Esophagus squamous epithelium (tissue), 5 donors: ENCODE data around the gene PDGFD. TPM values are rescaled to one million over a fixed set of nuclear protein-coding genes. Genes with fewer than 3 reads are reported as not detected.

ENCODE experiments used
- DNase-seq: peaks from one replicate; lab custom pipeline; 2025; lab: John Stamatoyannopoulos, UW
- H3K27ac ChIP-seq, 4 donors: fragments of 200-600 bp; sonication (generic); one replicate each; pipeline ENCODE4 v1.5.1; 2016 to 2019; ENCODE audit warnings: mild to moderate bottlenecking in 1 of 4
- H3K27me3 ChIP-seq, 4 donors: fragments of 200-600 bp; sonication (generic); 1 replicate in 3 of 4; 2 replicates in 1 of 4; pipeline versions ENCODE4 v1.5.1 to v1.6.0; 2017 to 2021; ENCODE audit warnings: antibody characterized with exemption in 1 of 4
- H3K36me3 ChIP-seq, 3 donors: fragments of 200-600 bp; sonication (generic); one replicate each; pipeline ENCODE4 v1.5.1; 2016 to 2019
- H3K4me1 ChIP-seq, 3 donors: fragments of 200-600 bp; sonication (generic); one replicate each; pipeline ENCODE4 v1.5.1; 2017 to 2019
- H3K4me3 ChIP-seq, 4 donors: fragments of 200-600 bp; sonication (generic); 1 replicate in 3 of 4; 2 replicates in 1 of 4; pipeline ENCODE4 v1.5.1; 2016 to 2019; ENCODE audit warnings: mild to moderate bottlenecking in 2 of 4, moderate library complexity in 1 of 4
- H3K9me3 ChIP-seq, 3 donors: fragments of 200-600 bp; sonication (generic); one replicate each; pipeline ENCODE4 v1.5.1; 2016 to 2019
- POLR2A ChIP-seq, 4 donors: fragments of 450-650 bp; IDR thresholded peaks; one replicate each; pipeline ENCODE4 v1.6.1; 2017; ENCODE audit warnings: antibody characterized with exemption in 4 of 4, mild to moderate bottlenecking in 4 of 4, moderate library complexity in 3 of 4
- WGBS, 2 donors: methylation state at CpG; one replicate each; pipeline ENCODE4 v1.1.5; 2018; 5-methylcytosine and 5-hydroxymethylcytosine counted together
- intact Hi-C: fragments of 100-400 bp; cut with DNase I; formaldehyde crosslinking; loops from one replicate; pipeline ENCODE4 v1.15.0; 2022
- total RNA-seq, 4 donors: library from RNA; depleted of rRNA; stranded (reverse); fragments of >200 nt; gene quantifications; one replicate each; pipeline ENCODE4 v1.1.0, GENCODE V29; 2016
- TF ChIP-seq, protein P1 (sequence below), 6 experiments: fragments of 450-650 bp in 4 of 6; fragments of 200-600 bp in 2 of 6; sonication (generic) in 2 of 6; IDR thresholded peaks; one replicate each; pipeline ENCODE4 v1.5.1; 2016 to 2019; ENCODE audit warnings: antibody characterized with exemption in 6 of 6, mild to moderate bottlenecking in 4 of 6, moderate library complexity in 4 of 6
- donor health status: DM: yes; HTN: yes; CAD: no.

PDGFD gene
- total RNA-seq, 4 donors from 2014 or later, result 0.27 to 1.9 (median 1.1) TPM

GRCh38 chr11:103906291-103906867 lies 257.6 kb downstream of the PDGFD start:
- H3K27ac ChIP-seq, result no peak overlapping the region
- H3K9me3 ChIP-seq, result no peaks in the 10 kb centered on the region
- intact Hi-C loops, result no loop called here
- H3K27me3 ChIP-seq, result no peaks in the 10 kb centered on the region
- 73 to 75% methylated on average over 1 of the region's 1 CpG for WGBS, 2 donors
- H3K36me3 ChIP-seq, result no peaks in the 10 kb centered on the region
- no peaks in the 10 kb centered on the region for H3K4me1 ChIP-seq
- H3K4me3 ChIP-seq, result no peak overlapping the region
- no peak for TF ChIP-seq POLR2A (IDR thresholded peaks at IDR 0.05)
- TF ChIP-seq, protein P1, sequence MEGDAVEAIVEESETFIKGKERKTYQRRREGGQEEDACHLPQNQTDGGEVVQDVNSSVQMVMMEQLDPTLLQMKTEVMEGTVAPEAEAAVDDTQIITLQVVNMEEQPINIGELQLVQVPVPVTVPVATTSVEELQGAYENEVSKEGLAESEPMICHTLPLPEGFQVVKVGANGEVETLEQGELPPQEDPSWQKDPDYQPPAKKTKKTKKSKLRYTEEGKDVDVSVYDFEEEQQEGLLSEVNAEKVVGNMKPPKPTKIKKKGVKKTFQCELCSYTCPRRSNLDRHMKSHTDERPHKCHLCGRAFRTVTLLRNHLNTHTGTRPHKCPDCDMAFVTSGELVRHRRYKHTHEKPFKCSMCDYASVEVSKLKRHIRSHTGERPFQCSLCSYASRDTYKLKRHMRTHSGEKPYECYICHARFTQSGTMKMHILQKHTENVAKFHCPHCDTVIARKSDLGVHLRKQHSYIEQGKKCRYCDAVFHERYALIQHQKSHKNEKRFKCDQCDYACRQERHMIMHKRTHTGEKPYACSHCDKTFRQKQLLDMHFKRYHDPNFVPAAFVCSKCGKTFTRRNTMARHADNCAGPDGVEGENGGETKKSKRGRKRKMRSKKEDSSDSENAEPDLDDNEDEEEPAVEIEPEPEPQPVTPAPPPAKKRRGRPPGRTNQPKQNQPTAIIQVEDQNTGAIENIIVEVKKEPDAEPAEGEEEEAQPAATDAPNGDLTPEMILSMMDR (IDR thresholded peaks at IDR 0.05), result no peak
- DNase-seq, result no peak

- intact Hi-C loops, result no loop called here
- no peak overlapping the region for H3K4me3 ChIP-seq
- no peaks in the 10 kb centered on the region for H3K9me3 ChIP-seq
- no peaks in the 10 kb centered on the region for H3K4me1 ChIP-seq
- DNase-seq, result no peak
- H3K27ac ChIP-seq, result no peak overlapping the region
- no peaks in the 10 kb centered on the region for H3K27me3 ChIP-seq
- TF ChIP-seq, protein P1 (IDR thresholded peaks at IDR 0.05), result no peak
- no peak for TF ChIP-seq POLR2A (IDR thresholded peaks at IDR 0.05)
- WGBS, 2 donors, result 78 to 80% methylated on average over 3 of the region's 3 CpGs
- no peaks in the 10 kb centered on the region for H3K36me3 ChIP-seq
Observed at GRCh38 chr11:103904324-103904667, 259.7 kb downstream of the PDGFD start.

- intact Hi-C loops, result no loop called here
- WGBS, 2 donors, result 46 to 58% methylated on average over 2 of the region's 2 CpGs
- H3K27ac ChIP-seq, result no peak overlapping the region
- no peaks in the 10 kb centered on the region for H3K4me1 ChIP-seq
- no peak for DNase-seq
- no peaks in the 10 kb centered on the region for H3K9me3 ChIP-seq
- H3K4me3 ChIP-seq, result no peak overlapping the region
- no peak for TF ChIP-seq POLR2A (IDR thresholded peaks at IDR 0.05)
- TF ChIP-seq, protein P1 (IDR thresholded peaks at IDR 0.05), result no peak
- no peaks in the 10 kb centered on the region for H3K36me3 ChIP-seq
- H3K27me3 ChIP-seq, result no peaks in the 10 kb centered on the region
Observed at GRCh38 chr11:103903621-103904323, 260.2 kb downstream of the PDGFD start.

DNA sequence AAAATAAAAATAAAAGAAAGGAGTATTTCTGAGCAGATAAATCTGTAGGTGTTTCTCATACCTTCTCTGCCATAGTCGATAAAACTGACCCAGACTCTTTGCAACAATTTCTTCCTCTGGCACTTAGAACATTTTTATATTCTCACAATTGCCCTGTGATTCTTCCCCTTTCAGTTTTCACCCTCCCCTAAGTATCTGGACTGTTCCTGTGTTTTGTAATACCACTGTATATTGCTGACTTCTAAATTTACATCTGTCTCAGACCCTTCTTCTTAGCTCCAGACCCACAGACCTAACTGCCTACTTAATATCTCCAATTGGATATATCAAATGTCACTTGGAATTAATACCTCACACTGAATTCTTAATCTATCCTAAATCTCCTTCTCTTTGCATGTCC lies 261.0 kb downstream of the PDGFD start:
- Histone ChIP-seq H3K4me1 (no peaks in the 10 kb centered on the region), H3K27me3 (no peaks in the 10 kb centered on the region), H3K9me3 (no peaks in the 10 kb centered on the region), H3K27ac (no peak overlapping the region), H3K36me3 (no peaks in the 10 kb centered on the region), H3K4me3 (no peak overlapping the region)
- WGBS, 2 donors, result 66 to 79% methylated on average over 1 of the region's 1 CpG
- DNase-seq, result no peak
- TF ChIP-seq POLR2A (IDR thresholded peaks at IDR 0.05), result no peak
- TF ChIP-seq, protein P1 (IDR thresholded peaks at IDR 0.05), result no peak
- intact Hi-C loops, result no loop called here

DNA sequence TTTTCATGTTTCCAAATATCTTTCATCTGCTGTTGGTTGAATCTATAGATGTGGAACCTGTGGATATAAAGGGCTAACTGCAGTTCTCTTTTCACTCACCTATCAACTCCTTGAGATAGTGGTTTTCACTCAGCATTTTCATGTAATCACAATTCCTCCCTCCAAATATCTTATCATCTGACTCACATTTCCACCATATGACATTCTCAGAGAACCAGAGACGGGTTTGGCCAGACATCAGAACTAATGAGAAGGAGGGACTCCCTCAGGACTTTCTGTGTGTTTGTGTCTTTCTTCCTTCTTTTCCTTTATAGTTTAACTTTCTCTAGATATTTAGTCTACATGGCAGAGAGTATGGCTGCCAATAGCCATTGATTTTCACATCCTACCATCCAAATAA lies 262.3 kb downstream of the PDGFD start:
- H3K4me1 ChIP-seq, result no peaks in the 10 kb centered on the region
- H3K4me3 ChIP-seq, result no peak overlapping the region
- no peak overlapping the region for H3K27ac ChIP-seq
- WGBS, 2 donors, result 47 to 73% methylated on average over 1 of the region's 1 CpG
- no peaks in the 10 kb centered on the region for H3K9me3 ChIP-seq
- no peak for DNase-seq
- no peaks in the 10 kb centered on the region for H3K36me3 ChIP-seq
- H3K27me3 ChIP-seq, result no peaks in the 10 kb centered on the region
- TF ChIP-seq, protein P1 (IDR thresholded peaks at IDR 0.05), result no peak
- TF ChIP-seq POLR2A (IDR thresholded peaks at IDR 0.05), result no peak
- intact Hi-C loops, result no loop called here
